Measurements from ENCODE around the gene KCNAB1.

DNA sequence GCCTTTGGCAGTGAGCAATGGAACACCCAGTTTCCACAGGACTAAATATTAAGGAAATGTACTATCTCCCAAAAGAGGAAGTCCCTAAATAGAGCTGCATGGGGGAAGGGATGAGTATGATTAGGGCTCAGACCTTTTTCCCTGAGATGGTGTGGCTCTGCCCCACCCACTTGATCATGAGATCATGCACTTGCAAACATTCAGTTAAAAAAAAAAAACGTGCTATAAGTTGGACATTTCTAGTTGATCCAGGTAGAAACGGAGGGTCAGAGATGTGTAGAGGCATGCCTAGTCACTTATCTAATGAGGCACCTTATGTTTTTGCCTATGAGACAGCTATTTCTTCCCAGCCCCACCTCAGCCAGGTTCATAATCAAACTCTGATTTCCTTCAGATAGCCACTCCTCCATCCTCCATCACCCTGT, 459.1 kb downstream of the KCNAB1 start:
- TF ChIP-seq CTCF (conservative IDR thresholded peaks at IDR 0.05), result no peak
- no peak for TF ChIP-seq EZH2 (IDR thresholded peaks at IDR 0.05; ENCODE audit: low read depth)

Data from PC-9 (cell line).